Osteocyte (in vitro differentiated cells): ENCODE results near the gene TERT. TPM values are rescaled to one million over a fixed set of nuclear protein-coding genes. Genes with fewer than 3 reads are reported as not detected.

ENCODE experiments used
- DNase-seq: peaks from one replicate; pipeline ENCODE4 v3.0.0; 2021; ENCODE audit warnings: mixed read lengths; ENCODE audit not compliant: unreplicated experiment; ENCODE audit errors: extremely low spot score
- H3K27ac Mint-ChIP-seq: one replicate; pipeline ENCODE4 v1.8.0; 2021; ENCODE audit warnings: mild to moderate bottlenecking, mixed read lengths; ENCODE audit not compliant: unreplicated experiment
- H3K27me3 Mint-ChIP-seq: one replicate; pipeline ENCODE4 v1.8.0; 2021; ENCODE audit warnings: mixed read lengths; ENCODE audit not compliant: unreplicated experiment
- H3K36me3 Mint-ChIP-seq: one replicate; pipeline ENCODE4 v1.8.0; 2021; ENCODE audit warnings: mixed read lengths; ENCODE audit not compliant: unreplicated experiment
- H3K4me1 Mint-ChIP-seq: one replicate; pipeline ENCODE4 v1.8.0; 2021; ENCODE audit warnings: mixed read lengths; ENCODE audit not compliant: unreplicated experiment
- H3K4me3 Mint-ChIP-seq: one replicate; pipeline ENCODE4 v1.8.0; 2021; ENCODE audit warnings: mild to moderate bottlenecking, moderate library complexity, mixed read lengths; ENCODE audit not compliant: unreplicated experiment
- H3K9me3 Mint-ChIP-seq: one replicate; pipeline ENCODE4 v1.8.0; 2021; ENCODE audit warnings: mixed read lengths; ENCODE audit not compliant: unreplicated experiment
- total RNA-seq: library from RNA; stranded (reverse); gene quantifications from 2 replicates; pipeline ENCODE4 v1.2.1, GENCODE V29; 2021
- TF ChIP-seq, protein P1 (sequence below): fragments of 200-600 bp; sonication (generic); IDR thresholded peaks from 2 replicates; pipeline ENCODE4 v1.5.0; 2021; ENCODE audit warnings: antibody characterized with exemption, mild to moderate bottlenecking, moderate library complexity

Gene TERT
- total RNA-seq, 1 donor from 2014 or later = not detected

DNA sequence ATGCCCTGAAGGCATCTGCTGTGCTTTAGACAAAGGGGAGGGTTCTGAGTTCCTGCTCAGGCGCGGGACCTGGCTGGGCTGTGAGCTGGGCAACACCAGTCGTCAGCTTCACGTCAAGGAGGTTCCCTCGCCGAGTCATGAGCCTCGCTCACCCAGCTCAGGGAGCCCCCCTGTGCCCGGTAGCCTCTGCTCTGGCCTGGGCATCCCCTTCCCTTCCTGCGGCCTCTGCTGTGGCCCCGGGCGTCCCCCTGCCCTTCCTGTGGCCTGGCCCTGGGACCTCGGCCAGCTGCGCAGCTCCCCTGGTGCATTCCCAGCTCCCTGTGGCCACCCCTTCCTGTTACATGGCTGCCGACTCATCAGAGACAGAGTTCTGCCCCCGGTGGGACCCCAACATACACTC is 29.8 kb downstream of the TERT start:
- H3K4me1 Mint-ChIP-seq = no peaks in the 10 kb centered on the region
- H3K36me3 Mint-ChIP-seq = no peaks in the 10 kb centered on the region
- H3K4me3 Mint-ChIP-seq = no peak overlapping the region
- H3K27me3 Mint-ChIP-seq = no peaks in the 10 kb centered on the region
- H3K9me3 Mint-ChIP-seq = no peaks in the 10 kb centered on the region
- no peak overlapping the region for H3K27ac Mint-ChIP-seq
- TF ChIP-seq, protein P1, sequence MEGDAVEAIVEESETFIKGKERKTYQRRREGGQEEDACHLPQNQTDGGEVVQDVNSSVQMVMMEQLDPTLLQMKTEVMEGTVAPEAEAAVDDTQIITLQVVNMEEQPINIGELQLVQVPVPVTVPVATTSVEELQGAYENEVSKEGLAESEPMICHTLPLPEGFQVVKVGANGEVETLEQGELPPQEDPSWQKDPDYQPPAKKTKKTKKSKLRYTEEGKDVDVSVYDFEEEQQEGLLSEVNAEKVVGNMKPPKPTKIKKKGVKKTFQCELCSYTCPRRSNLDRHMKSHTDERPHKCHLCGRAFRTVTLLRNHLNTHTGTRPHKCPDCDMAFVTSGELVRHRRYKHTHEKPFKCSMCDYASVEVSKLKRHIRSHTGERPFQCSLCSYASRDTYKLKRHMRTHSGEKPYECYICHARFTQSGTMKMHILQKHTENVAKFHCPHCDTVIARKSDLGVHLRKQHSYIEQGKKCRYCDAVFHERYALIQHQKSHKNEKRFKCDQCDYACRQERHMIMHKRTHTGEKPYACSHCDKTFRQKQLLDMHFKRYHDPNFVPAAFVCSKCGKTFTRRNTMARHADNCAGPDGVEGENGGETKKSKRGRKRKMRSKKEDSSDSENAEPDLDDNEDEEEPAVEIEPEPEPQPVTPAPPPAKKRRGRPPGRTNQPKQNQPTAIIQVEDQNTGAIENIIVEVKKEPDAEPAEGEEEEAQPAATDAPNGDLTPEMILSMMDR = no peak
- no peak for DNase-seq

DNA sequence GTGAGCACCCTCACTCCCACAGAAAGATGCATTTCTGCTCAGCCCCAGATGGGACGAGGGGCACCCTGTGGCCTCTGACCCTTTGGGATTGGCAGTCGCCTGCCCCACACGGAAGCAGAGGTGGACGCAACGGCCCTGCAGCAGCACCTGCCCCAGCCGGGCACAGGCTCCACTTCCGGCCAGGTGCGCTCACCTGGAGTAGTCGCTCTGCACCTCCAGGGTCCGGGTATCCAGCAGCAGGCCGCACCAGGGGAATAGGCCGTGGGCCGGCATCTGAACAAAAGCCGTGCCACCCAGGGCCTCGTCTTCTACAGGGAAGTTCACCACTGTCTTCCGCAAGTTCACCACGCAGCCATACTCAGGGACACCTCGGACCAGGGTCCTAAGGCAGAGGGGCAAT is 30.7 kb downstream of the TERT start:
- no peak for DNase-seq
- Mint-ChIP-seq H3K4me1 (no peaks in the 10 kb centered on the region), H3K4me3 (no peak overlapping the region), H3K27ac (no peak overlapping the region), H3K9me3 (no peaks in the 10 kb centered on the region), H3K36me3 (no peaks in the 10 kb centered on the region), H3K27me3 (no peaks in the 10 kb centered on the region)
- TF ChIP-seq, protein P1 = no peak

DNA sequence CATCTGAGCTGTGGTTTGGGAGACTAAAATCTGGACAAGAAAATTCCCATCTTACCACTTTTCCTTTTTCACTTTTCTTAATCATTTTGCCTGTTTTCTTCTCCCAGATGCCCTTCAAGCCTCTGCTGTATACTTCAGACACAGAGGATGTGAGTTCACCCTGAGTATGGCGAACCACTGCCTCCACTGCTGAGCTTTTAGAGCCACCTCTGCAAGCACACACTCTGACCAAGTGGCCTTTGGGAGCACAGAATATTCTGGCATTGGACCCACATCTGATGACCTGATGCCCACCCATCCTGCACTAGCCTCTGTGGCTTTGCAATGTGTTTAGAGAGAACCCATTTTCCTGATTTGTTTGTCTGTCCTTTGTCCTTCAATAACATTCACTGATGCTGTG is 32.5 kb downstream of the TERT start:
- no peak overlapping the region for H3K27ac Mint-ChIP-seq
- no peaks in the 10 kb centered on the region for H3K4me1 Mint-ChIP-seq
- DNase-seq = no peak
- no peaks in the 10 kb centered on the region for H3K9me3 Mint-ChIP-seq
- TF ChIP-seq, protein P1 = no peak
- no peaks in the 10 kb centered on the region for H3K27me3 Mint-ChIP-seq
- H3K4me3 Mint-ChIP-seq = no peak overlapping the region
- no peaks in the 10 kb centered on the region for H3K36me3 Mint-ChIP-seq

DNA sequence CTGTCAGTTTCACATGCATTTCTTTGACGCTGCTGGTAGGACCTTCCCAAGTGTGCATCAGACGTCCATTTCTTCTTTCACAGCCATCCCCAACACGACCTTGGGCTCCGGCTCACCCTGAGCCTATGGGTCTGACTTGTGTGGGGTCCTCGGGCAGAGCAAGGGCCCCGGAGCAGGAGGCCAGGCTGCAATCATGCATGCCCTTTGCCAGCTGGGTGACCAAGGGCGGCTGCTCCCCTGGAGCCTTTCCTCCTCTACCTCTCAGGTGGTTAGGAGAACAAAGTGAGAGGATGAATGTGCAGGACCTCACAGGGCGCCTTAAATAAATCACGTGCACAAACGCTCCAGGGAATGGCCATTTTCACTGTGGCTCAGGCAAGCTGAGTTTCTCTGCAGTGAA is 33.2 kb downstream of the TERT start:
- H3K4me3 Mint-ChIP-seq = no peak overlapping the region
- no peaks in the 10 kb centered on the region for H3K4me1 Mint-ChIP-seq
- H3K27ac Mint-ChIP-seq = no peak overlapping the region
- no peaks in the 10 kb centered on the region for H3K27me3 Mint-ChIP-seq
- no peaks in the 10 kb centered on the region for H3K9me3 Mint-ChIP-seq
- no peaks in the 10 kb centered on the region for H3K36me3 Mint-ChIP-seq
- DNase-seq = no peak
- TF ChIP-seq, protein P1 = no peak

DNA sequence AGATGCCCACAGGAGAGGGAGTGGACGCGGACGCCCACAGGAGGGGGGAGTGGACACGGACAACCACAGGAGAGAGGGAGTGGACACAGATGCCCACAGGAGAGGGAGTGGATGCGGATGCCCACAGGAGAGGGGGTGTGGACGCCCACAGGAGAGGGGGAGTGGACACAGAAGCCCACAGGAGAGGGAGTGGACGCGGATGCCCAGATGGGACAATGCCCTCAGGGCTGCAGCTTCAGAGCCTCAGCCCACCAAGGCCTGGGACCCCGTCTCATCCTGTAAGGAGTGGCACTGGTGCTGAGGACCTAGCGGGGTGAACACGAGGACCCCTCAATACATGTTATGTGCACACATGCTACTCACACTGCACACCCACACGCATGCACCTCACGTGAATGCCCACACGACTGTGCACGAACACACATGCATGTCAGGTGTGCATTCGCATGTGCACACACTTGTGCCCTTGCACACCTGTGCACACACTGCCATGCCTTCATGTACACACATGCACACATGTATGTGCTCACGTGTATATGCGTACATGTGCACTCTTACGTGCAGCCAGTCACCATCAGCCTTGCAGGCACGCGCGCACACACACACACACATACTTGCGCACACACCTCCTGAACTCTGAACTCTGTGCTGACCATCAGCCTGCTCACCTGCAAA is 34.9 kb downstream of the TERT start:
- Mint-ChIP-seq H3K4me3 (no peak overlapping the region), H3K27me3 (no peaks in the 10 kb centered on the region), H3K27ac (no peak overlapping the region), H3K36me3 (no peaks in the 10 kb centered on the region), H3K4me1 (no peaks in the 10 kb centered on the region), H3K9me3 (no peaks in the 10 kb centered on the region)
- TF ChIP-seq, protein P1 = no peak
- DNase-seq = no peak
